Measurements from ENCODE around the gene RGS17.

Gene RGS17

DNA sequence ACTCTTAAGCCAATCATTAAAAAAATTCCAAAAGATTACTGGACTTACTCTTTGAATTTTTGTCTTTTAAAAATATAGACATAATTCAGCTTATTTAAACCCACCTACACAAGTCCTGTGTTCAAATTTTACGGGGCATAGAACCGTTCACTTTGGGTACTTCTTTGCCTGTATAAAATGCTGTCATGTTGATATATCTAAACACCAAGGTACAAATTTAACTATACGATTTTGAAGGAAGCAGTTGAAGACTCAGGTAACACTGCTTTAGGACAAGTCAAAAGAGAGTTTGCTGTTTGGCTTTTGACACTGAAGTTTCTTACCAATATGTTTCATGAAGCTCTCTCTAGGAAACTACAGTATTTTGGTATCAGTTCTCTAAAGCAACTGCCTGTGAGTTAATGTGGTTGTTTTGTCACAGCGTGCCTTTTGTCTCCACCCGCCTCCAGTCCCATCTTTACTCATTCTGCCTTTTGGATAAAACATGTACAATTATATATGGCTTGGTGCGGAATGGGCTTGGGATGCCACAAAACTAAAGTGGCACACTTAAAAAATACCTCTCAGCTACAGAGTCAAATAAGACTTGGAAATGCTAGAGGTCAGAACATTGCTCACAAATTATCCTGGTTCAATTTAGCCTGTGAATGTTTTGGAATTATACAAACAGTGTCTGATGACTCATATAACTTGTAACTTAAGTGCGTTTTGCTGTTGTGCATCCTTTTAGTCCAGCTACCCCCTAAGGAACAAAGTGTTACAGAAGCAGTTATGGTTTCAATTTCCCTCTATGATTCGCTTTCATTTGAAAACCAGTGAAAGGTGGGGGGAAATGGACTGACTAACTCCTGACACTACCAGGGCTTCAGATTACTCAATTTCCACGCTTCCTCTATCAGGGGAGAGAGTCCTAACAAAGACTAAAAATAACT lies 38.7 kb downstream of the RGS17 start:
- Histone ChIP-seq H3K36me3 (ENCODE audit: control insufficient read depth in 2 of 2, insufficient read depth in 1 of 2, low read length in 2 of 2) (no peaks in the 10 kb centered on the region), H3K27ac (ENCODE audit: extremely low read depth, low read depth, low read length) (no peak overlapping the region), H3K4me1 (ENCODE audit: control insufficient read depth, insufficient read depth, low read length) (no peaks in the 10 kb centered on the region; the same call in 1 of the 2 replicates), H3K4me3 (ENCODE audit: low read depth, low read length) (no peak overlapping the region), H3K9me3 (ENCODE audit: control insufficient read depth, insufficient read depth, low read depth, low read length) (no peaks in the 10 kb centered on the region)
- ChIA-PET CTCF (no interaction called here), POLR2A (no interaction called here)
- TF ChIP-seq, protein P1, sequence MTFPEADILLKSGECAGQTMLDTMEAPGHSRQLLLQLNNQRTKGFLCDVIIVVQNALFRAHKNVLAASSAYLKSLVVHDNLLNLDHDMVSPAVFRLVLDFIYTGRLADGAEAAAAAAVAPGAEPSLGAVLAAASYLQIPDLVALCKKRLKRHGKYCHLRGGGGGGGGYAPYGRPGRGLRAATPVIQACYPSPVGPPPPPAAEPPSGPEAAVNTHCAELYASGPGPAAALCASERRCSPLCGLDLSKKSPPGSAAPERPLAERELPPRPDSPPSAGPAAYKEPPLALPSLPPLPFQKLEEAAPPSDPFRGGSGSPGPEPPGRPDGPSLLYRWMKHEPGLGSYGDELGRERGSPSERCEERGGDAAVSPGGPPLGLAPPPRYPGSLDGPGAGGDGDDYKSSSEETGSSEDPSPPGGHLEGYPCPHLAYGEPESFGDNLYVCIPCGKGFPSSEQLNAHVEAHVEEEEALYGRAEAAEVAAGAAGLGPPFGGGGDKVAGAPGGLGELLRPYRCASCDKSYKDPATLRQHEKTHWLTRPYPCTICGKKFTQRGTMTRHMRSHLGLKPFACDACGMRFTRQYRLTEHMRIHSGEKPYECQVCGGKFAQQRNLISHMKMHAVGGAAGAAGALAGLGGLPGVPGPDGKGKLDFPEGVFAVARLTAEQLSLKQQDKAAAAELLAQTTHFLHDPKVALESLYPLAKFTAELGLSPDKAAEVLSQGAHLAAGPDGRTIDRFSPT (tag by site-specific recombination; IDR thresholded peaks at IDR 0.05): 0 out of 2 replicates have a peak, but pooled peaks have one; percentile 28
- TF ChIP-seq TRIM28 (IDR thresholded peaks at IDR 0.05; ENCODE audit: borderline replicate concordance, low read length): peak; percentile 85; the same call in 1 of the 2 replicates
- peak; percentile 27 for TF ChIP-seq TCF7L2 (IDR thresholded peaks at IDR 0.05; ENCODE audit: borderline replicate concordance, low read depth, low read length)
- TF ChIP-seq, protein P2, sequence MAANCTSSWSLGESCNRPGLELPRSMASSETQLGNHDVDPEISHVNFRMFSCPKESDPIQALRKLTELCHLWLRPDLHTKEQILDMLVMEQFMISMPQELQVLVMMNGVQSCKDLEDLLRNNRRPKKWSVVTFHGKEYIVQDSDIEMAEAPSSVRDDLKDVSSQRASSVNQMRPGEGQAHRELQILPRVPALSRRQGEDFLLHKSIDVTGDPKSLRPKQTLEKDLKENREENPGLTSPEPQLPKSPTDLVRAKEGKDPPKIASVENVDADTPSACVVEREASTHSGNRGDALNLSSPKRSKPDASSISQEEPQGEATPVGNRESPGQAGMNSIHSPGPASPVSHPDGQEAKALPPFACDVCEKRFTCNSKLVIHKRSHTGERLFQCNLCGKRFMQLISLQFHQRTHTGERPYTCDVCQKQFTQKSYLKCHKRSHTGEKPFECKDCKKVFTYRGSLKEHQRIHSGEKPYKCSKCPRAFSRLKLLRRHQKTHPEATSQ (tag by site-specific recombination; IDR thresholded peaks at IDR 0.05): no peak
- TF ChIP-seq SETDB1 (IDR thresholded peaks at IDR 0.05; ENCODE audit: insufficient read length, low read length): peak; percentile 28
- TF ChIP-seq GFI1B (tag by site-specific recombination; IDR thresholded peaks at IDR 0.05): no peak
- TF ChIP-seq OSR2 (tag by site-specific recombination; IDR thresholded peaks at IDR 0.05): peak; percentile 56
- TF ChIP-seq KLF1 (tag by site-specific recombination; IDR thresholded peaks at IDR 0.05): no peak
- TF ChIP-seq ZNF184 (tag by site-specific recombination; IDR thresholded peaks at IDR 0.05): 0 out of 2 replicates have a peak, but pooled peaks have one; percentile 33
- TF ChIP-seq, protein P3, sequence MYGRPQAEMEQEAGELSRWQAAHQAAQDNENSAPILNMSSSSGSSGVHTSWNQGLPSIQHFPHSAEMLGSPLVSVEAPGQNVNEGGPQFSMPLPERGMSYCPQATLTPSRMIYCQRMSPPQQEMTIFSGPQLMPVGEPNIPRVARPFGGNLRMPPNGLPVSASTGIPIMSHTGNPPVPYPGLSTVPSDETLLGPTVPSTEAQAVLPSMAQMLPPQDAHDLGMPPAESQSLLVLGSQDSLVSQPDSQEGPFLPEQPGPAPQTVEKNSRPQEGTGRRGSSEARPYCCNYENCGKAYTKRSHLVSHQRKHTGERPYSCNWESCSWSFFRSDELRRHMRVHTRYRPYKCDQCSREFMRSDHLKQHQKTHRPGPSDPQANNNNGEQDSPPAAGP (tag by site-specific recombination; IDR thresholded peaks at IDR 0.05): no peak
- TF ChIP-seq SALL2 (tag by site-specific recombination; IDR thresholded peaks at IDR 0.05; ENCODE audit: borderline replicate concordance): no peak
- TF ChIP-seq ZNF785 (tag by site-specific recombination; IDR thresholded peaks at IDR 0.05): no peak

DNA sequence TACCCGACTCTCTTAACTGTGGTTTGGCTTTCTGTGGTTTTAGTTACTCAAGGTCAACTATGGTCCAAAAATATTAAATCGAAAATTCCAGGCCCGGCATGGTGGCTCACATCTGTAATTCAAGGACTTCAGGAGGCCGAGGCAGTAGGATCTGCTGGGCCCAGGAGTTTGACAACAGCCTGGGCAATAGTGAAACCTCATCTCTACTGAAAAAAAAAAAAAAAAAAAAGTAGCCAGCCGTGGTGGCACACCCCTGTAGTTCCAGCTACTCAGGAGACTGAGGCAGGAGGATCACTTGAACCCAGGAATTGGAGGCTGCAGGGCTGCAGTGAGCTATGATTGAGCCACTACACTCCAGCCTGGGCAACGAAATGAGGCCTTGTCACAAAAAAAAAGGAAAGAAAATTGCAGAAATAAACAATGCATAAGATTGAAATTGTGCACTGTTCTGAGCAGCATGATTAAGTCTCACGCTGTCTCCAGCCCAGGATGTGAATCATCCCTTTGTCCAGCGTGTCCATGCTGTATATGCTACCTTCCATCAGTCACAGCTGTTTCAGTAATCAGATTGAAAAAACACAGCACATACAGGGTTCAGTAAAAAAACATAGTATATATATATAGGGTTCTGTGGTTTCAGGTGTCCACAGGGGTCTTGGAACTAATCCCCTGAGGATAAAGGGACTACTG lies 40.7 kb downstream of the RGS17 start:
- H3K4me3 ChIP-seq (ENCODE audit: low read depth, low read length): no peak overlapping the region
- no peaks in the 10 kb centered on the region for H3K9me3 ChIP-seq (ENCODE audit: control insufficient read depth, insufficient read depth, low read depth, low read length)
- H3K27ac ChIP-seq (ENCODE audit: extremely low read depth, low read depth, low read length): no peak overlapping the region
- H3K36me3 ChIP-seq (ENCODE audit: control insufficient read depth in 2 of 2, insufficient read depth in 1 of 2, low read length in 2 of 2): no peaks in the 10 kb centered on the region
- ChIA-PET POLR2A (no interaction called here), CTCF (interaction anchor here (0.6 kb wide), 1 partner anchor 148 kb away, joined by 3 read pairs; no protein-coding TSS in a partner anchor)
- no peaks in the 10 kb centered on the region; the same call in 1 of the 2 replicates for H3K4me1 ChIP-seq (ENCODE audit: control insufficient read depth, insufficient read depth, low read length)
- TF ChIP-seq EGR2 (tag by site-specific recombination; IDR thresholded peaks at IDR 0.05; ENCODE audit: low read depth) (no peak), ZIC2 (tag by site-specific recombination; IDR thresholded peaks at IDR 0.05) (no peak), ZNF510 (tag by site-specific recombination; IDR thresholded peaks at IDR 0.05; ENCODE audit: insufficient replicate concordance) (no peak), ZNF610 (tag by site-specific recombination; IDR thresholded peaks at IDR 0.05; ENCODE audit: borderline replicate concordance) (no peak), ZSCAN16 (tag by site-specific recombination; IDR thresholded peaks at IDR 0.05) (no peak), KLF8 (tag by site-specific recombination; IDR thresholded peaks at IDR 0.05) (no peak)
- TF ChIP-seq, protein P4, sequence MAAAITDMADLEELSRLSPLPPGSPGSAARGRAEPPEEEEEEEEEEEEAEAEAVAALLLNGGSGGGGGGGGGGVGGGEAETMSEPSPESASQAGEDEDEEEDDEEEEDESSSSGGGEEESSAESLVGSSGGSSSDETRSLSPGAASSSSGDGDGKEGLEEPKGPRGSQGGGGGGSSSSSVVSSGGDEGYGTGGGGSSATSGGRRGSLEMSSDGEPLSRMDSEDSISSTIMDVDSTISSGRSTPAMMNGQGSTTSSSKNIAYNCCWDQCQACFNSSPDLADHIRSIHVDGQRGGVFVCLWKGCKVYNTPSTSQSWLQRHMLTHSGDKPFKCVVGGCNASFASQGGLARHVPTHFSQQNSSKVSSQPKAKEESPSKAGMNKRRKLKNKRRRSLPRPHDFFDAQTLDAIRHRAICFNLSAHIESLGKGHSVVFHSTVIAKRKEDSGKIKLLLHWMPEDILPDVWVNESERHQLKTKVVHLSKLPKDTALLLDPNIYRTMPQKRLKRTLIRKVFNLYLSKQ (tag by site-specific recombination; IDR thresholded peaks at IDR 0.05; ENCODE audit: borderline replicate concordance): no peak
- TF ChIP-seq, protein P5, sequence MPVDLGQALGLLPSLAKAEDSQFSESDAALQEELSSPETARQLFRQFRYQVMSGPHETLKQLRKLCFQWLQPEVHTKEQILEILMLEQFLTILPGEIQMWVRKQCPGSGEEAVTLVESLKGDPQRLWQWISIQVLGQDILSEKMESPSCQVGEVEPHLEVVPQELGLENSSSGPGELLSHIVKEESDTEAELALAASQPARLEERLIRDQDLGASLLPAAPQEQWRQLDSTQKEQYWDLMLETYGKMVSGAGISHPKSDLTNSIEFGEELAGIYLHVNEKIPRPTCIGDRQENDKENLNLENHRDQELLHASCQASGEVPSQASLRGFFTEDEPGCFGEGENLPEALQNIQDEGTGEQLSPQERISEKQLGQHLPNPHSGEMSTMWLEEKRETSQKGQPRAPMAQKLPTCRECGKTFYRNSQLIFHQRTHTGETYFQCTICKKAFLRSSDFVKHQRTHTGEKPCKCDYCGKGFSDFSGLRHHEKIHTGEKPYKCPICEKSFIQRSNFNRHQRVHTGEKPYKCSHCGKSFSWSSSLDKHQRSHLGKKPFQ (tag by site-specific recombination; IDR thresholded peaks at IDR 0.05): no peak
- TF ChIP-seq, protein P6, sequence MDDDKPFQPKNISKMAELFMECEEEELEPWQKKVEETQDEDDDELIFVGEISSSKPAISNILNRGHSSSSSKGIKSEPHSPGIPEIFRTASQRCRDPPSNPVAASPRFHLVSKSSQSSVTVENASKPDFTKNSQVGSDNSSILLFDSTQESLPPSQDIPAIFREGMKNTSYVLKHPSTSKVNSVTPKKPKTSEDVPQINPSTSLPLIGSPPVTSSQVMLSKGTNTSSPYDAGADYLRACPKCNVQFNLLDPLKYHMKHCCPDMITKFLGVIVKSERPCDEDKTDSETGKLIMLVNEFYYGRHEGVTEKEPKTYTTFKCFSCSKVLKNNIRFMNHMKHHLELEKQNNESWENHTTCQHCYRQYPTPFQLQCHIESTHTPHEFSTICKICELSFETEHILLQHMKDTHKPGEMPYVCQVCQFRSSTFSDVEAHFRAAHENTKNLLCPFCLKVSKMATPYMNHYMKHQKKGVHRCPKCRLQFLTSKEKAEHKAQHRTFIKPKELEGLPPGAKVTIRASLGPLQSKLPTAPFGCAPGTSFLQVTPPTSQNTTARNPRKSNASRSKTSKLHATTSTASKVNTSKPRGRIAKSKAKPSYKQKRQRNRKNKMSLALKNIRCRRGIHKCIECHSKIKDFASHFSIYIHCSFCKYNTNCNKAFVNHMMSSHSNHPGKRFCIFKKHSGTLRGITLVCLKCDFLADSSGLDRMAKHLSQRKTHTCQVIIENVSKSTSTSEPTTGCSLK (tag by site-specific recombination; IDR thresholded peaks at IDR 0.05): no peak
